A549 (cell line): ENCODE measurements around the gene FUBP1. TPM values are rescaled to one million over a fixed set of nuclear protein-coding genes. Genes with fewer than 3 reads are reported as not detected.

Source experiments
- ATAC-seq, 2 experiments: fragments of 200-7000 bp in 1 of 2; fragments of >200 bp in 1 of 2; cut with Nextera tagmentation in 1 of 2; cut with Tn5 transposase in 1 of 2; 3 replicates each; pipeline versions ENCODE4 v1.8.0 to v1.9.1; 2018 to 2020; ENCODE audit warnings: mild to moderate bottlenecking in 1 of 2, moderate library complexity in 1 of 2
- CTCF ChIA-PET: fragments of 300-600 bp; sonication (Branson Sonifier 250); formaldehyde crosslinking; extraction: SDS; loops from one replicate; lab custom pipeline; 2021; ENCODE audit warnings: antibody characterized with exemption, inconsistent platforms; lab: Yijun Ruan, JAX
- POLR2A ChIA-PET: fragments of 350-600 bp; formaldehyde crosslinking; extraction: SDS; loops from one replicate; lab custom pipeline; 2021; ENCODE audit warnings: antibody characterized with exemption, inconsistent platforms; lab: Yijun Ruan, JAX
- DNase-seq, 2 experiments: peaks; one replicate each; pipeline versions ENCODE4 v3.0.0 to v3.0.0-alpha.2; 2011 to 2016; ENCODE audit warnings: low read depth in 1 of 2, low spot score in 1 of 2
- FAIRE-seq: peaks from 2 replicates; lab custom pipeline; 2011; peaks lifted over from hg19 to GRCh38; lab: Jason Lieb, UNC
- H3K27ac ChIP-seq, 2 experiments: fragments of >200 bp; sonication (Bioruptor Twin); formaldehyde crosslinking; 3 replicates each; pipeline ENCODE4 v1.5.1; 2016 to 2017
- H3K4me1 ChIP-seq: fragments of >200 bp; sonication (Bioruptor Twin); formaldehyde crosslinking; 3 replicates; pipeline ENCODE4 v1.6.1; 2016
- H3K4me2 ChIP-seq: fragments of >200 bp; sonication (Bioruptor Twin); formaldehyde crosslinking; 3 replicates; pipeline ENCODE4 v1.6.1; 2016
- H3K4me3 ChIP-seq: fragments of >200 bp; sonication (Bioruptor Twin); formaldehyde crosslinking; 3 replicates; pipeline ENCODE4 v1.5.1; 2016
- H3K9me3 ChIP-seq: fragments of >200 bp; sonication (Bioruptor Twin); formaldehyde crosslinking; 3 replicates; pipeline ENCODE4 v1.6.1; 2016
- BCL3 ChIP-seq: fragments of >200 bp; sonication (Bioruptor Twin); formaldehyde crosslinking; IDR thresholded peaks from 3 replicates; pipeline ENCODE4 v1.6.1; 2016
- EHF ChIP-seq: fragments of 250-450 bp; sonication (Bioruptor Pico); IDR thresholded peaks from 2 replicates; pipeline ENCODE4 v1.5.0; 2020; ENCODE audit warnings: mild to moderate bottlenecking
- EHMT2 ChIP-seq: fragments of 200-600 bp; sonication (generic); IDR thresholded peaks from 2 replicates; pipeline ENCODE4 v1.6.1; 2016; ENCODE audit warnings: antibody characterized with exemption, low read depth, mild to moderate bottlenecking, moderate library complexity
- FOSB ChIP-seq: fragments of 250-450 bp; sonication (Bioruptor Pico); IDR thresholded peaks from 2 replicates; pipeline ENCODE4 v1.5.0; 2020; ENCODE audit warnings: mild to moderate bottlenecking, moderate library complexity
- FOXS1 ChIP-seq: fragments of 250-450 bp; sonication (Bioruptor Pico); IDR thresholded peaks from 2 replicates; pipeline ENCODE4 v1.5.0; 2020; ENCODE audit warnings: mild to moderate bottlenecking, moderate library complexity
- HEYL ChIP-seq: fragments of 250-450 bp; sonication (Bioruptor Pico); IDR thresholded peaks from 2 replicates; pipeline ENCODE4 v1.8.0; 2021; ENCODE audit warnings: mild to moderate bottlenecking, moderate library complexity
- HOXA7 ChIP-seq: fragments of 250-450 bp; sonication (Bioruptor Pico); IDR thresholded peaks from 2 replicates; pipeline ENCODE4 v1.5.0; 2020; ENCODE audit warnings: mild to moderate bottlenecking, moderate library complexity
- HOXB13 ChIP-seq: fragments of 250-450 bp; sonication (Bioruptor Pico); IDR thresholded peaks from 2 replicates; pipeline ENCODE4 v1.5.0; 2020; ENCODE audit warnings: low read depth, mild to moderate bottlenecking, moderate library complexity
- JUN ChIP-seq, 2 experiments: fragments of >200 bp; sonication (Bioruptor Twin); formaldehyde crosslinking; IDR thresholded peaks; 2 replicates in 1 of 2; 3 replicates in 1 of 2; pipeline ENCODE4 v1.6.1; 2016 to 2017
- NR3C1 ChIP-seq: fragments of >200 bp; sonication (Bioruptor Twin); formaldehyde crosslinking; IDR thresholded peaks from 3 replicates; pipeline ENCODE4 v1.6.1; 2017
- POLR2A ChIP-seq: IDR thresholded peaks from 2 replicates; pipeline ENCODE4 v1.6.1; 2012; ENCODE audit warnings: mild to moderate bottlenecking, low read length
- SMC3 ChIP-seq: fragments of >200 bp; sonication (Bioruptor Twin); formaldehyde crosslinking; IDR thresholded peaks from 3 replicates; pipeline ENCODE4 v1.6.1; 2018; ENCODE audit warnings: inconsistent platforms
- ZC3H11A ChIP-seq: fragments of 450-650 bp; IDR thresholded peaks from 2 replicates; pipeline ENCODE4 v1.6.1; 2014; ENCODE audit warnings: antibody characterized with exemption, mild to moderate bottlenecking
- WGBS: methylation state at CpG from one replicate; pipeline ENCODE4 v1.1.6; 2017; ENCODE audit errors: missing lambda C conversion rate; 5-methylcytosine and 5-hydroxymethylcytosine counted together
- polyA plus RNA-seq, 4 experiments: library from polyadenylated mRNA; depleted of rRNA in 3 of 4; stranded (reverse); fragments of >200 nt; fragmentation: RNase III in 1 of 4; extraction: RNeasy Plus Mini Kit Qiagen cat#74134 plus additional on column Dnase treatment in 1 of 4; gene quantifications; 2 replicates in 3 of 4; 3 replicates in 1 of 4; pipeline ENCODE4 v1.2.3, GENCODE V29; 2011 to 2017
- TF ChIP-seq, protein P1 (sequence below): fragments of >200 bp; sonication (Bioruptor Twin); formaldehyde crosslinking; IDR thresholded peaks from 2 replicates; pipeline ENCODE4 v1.6.1; 2016
- TF ChIP-seq, protein P2 (sequence below): fragments of 150-350 bp; IDR thresholded peaks from 2 replicates; pipeline ENCODE4 v1.6.1; 2014; ENCODE audit warnings: low read depth, mild to moderate bottlenecking, low read length
- TF ChIP-seq, protein P3 (sequence below): fragments of >200 bp; sonication (Bioruptor Twin); formaldehyde crosslinking; IDR thresholded peaks from 3 replicates; pipeline ENCODE4 v1.5.1; 2016

The FUBP1 gene
- polyA plus RNA-seq, 2 of the 4 experiments (the other 2 are of a cell fraction): 128 to 183 TPM

- 86% methylated on average over 3 of the region's 3 CpGs for WGBS
- ATAC-seq (no peak), FAIRE-seq (no peak), DNase-seq (no peak)
- ChIA-PET CTCF (interaction anchor here (3.1 kb wide), 1 partner anchor 105 kb away, joined by 17 read pairs; no protein-coding TSS in a partner anchor), POLR2A (no interaction called here)
- H3K4me3 ChIP-seq: 0 out of 3 replicates have a peak overlapping the region, but pooled peaks have one; percentile 4
- H3K4me1 ChIP-seq: peaks cover 24% of the 10 kb centered on the region; the same call in 2 of the 3 replicates
- H3K27ac ChIP-seq: peak overlapping the region in 1 of 2 experiments; percentile 42; a peak in 2 of 6 replicates
- TF ChIP-seq, protein P1, sequence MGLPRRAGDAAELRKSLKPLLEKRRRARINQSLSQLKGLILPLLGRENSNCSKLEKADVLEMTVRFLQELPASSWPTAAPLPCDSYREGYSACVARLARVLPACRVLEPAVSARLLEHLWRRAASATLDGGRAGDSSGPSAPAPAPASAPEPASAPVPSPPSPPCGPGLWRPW: no peak
- no peak for TF ChIP-seq EHF
- TF ChIP-seq JUN (IDR thresholded peaks at IDR 0.05): no peak
- TF ChIP-seq HOXA7 (CRISPR knock-in tag): no peak
- TF ChIP-seq FOXS1 (CRISPR knock-in tag): no peak
- peak overlapping the region; percentile 87 for H3K4me2 ChIP-seq
- no peaks in the 10 kb centered on the region for H3K9me3 ChIP-seq
Measured at GRCh38 chr1:78009276-78009675, 30.4 kb upstream of the FUBP1 start.

DNA sequence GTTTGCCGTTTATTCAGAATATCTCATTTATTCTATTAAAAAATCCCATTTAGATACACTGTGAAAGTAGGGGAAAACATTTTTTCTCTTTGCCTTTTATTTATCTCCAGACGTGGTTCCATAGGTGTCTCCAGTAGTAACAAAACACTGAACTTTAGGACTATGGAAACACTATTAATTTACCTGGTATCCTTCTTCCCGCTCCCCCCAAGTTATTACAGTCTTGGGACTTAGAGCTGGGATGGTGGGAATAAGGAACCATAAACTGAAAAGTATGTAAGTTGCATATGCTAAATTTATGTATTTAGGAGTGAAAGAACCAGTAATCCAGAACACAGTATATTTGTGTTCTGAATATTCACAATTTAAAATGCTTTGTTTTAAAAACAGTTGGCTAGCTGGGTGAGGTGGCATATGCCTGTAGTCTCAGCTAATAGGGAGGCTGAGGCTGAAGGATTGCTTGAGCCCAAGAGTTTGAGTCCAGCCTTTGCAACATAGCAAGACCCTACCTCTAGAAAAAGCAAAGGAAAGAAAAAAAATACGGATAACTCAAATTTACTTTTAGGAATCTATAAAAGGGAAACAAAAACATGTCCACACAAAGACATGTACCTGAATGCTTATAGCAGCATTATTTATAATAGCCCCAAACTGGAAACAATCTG is 28.9 kb upstream of the FUBP1 start:
- TF ChIP-seq BCL3 (no peak), FOSB (CRISPR knock-in tag) (no peak), EHMT2 (no peak), HEYL (CRISPR knock-in tag) (no peak), ZC3H11A (no peak)
- TF ChIP-seq, all 56 proteins: peak for 0
- CTCF ChIA-PET: interaction anchor here (1.1 to 1.3 kb wide), 2 partner anchors 10 to 107 kb away, joined by 3 to 7 read pairs; no protein-coding TSS in a partner anchor
- H3K4me2 ChIP-seq: peak overlapping the region; percentile 87
- peak overlapping the region; percentile 26 to 71; a peak in 5 of 6 replicates for H3K27ac ChIP-seq
- FAIRE-seq: no peak
- peak overlapping the region; percentile 58 for H3K4me3 ChIP-seq
- POLR2A ChIA-PET: interaction anchor here (6.8 kb wide), 1 partner anchor 30 kb away, joined by 94 read pairs; the partner anchor contains the start of gene FUBP1
- no peak for DNase-seq
- H3K4me1 ChIP-seq: peaks cover 24% of the 10 kb centered on the region; the same call in 2 of the 3 replicates
- WGBS: 27% methylated on average over 4 of the region's 4 CpGs
- no peaks in the 10 kb centered on the region for H3K9me3 ChIP-seq
- ATAC-seq: no peak

GRCh38 chr1:78006521-78006920 is 27.6 kb upstream of the FUBP1 start:
- Histone ChIP-seq H3K4me3 (peak overlapping the region; percentile 58), H3K4me1 (peaks cover 31% of the 10 kb centered on the region; the same call in 2 of the 3 replicates), H3K4me2 (peak overlapping the region; percentile 87), H3K9me3 (no peaks in the 10 kb centered on the region), H3K27ac (peak overlapping the region; percentile 26 to 42)
- no peak for DNase-seq
- CTCF ChIA-PET: interaction anchor here (1.1 to 4.6 kb wide), 4 partner anchors 8 to 108 kb away, joined by 3 to 32 read pairs (median 3); no protein-coding TSS in a partner anchor
- no peak for ATAC-seq
- POLR2A ChIA-PET: interaction anchor here (0.7 to 6.8 kb wide), 3 partner anchors 28 to 95 kb away, joined by 4 to 94 read pairs (median 10); partner anchors contain the start of gene FUBP1
- TF ChIP-seq, protein P2, sequence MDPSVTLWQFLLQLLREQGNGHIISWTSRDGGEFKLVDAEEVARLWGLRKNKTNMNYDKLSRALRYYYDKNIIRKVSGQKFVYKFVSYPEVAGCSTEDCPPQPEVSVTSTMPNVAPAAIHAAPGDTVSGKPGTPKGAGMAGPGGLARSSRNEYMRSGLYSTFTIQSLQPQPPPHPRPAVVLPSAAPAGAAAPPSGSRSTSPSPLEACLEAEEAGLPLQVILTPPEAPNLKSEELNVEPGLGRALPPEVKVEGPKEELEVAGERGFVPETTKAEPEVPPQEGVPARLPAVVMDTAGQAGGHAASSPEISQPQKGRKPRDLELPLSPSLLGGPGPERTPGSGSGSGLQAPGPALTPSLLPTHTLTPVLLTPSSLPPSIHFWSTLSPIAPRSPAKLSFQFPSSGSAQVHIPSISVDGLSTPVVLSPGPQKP: no peak
- TF ChIP-seq HOXB13 (CRISPR knock-in tag) (no peak), ZC3H11A (no peak), NR3C1 (no peak), POLR2A (no peak), SMC3 (no peak)
- TF ChIP-seq, protein P3, sequence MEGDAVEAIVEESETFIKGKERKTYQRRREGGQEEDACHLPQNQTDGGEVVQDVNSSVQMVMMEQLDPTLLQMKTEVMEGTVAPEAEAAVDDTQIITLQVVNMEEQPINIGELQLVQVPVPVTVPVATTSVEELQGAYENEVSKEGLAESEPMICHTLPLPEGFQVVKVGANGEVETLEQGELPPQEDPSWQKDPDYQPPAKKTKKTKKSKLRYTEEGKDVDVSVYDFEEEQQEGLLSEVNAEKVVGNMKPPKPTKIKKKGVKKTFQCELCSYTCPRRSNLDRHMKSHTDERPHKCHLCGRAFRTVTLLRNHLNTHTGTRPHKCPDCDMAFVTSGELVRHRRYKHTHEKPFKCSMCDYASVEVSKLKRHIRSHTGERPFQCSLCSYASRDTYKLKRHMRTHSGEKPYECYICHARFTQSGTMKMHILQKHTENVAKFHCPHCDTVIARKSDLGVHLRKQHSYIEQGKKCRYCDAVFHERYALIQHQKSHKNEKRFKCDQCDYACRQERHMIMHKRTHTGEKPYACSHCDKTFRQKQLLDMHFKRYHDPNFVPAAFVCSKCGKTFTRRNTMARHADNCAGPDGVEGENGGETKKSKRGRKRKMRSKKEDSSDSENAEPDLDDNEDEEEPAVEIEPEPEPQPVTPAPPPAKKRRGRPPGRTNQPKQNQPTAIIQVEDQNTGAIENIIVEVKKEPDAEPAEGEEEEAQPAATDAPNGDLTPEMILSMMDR: no peak
- no peak for FAIRE-seq
